ENCODE measurements around the gene MTHFD1. TPM values are rescaled to one million over a fixed set of nuclear protein-coding genes. Genes with fewer than 3 reads are reported as not detected.

MTHFD1 gene
- total and polyA plus RNA-seq, 2 donors from 2014 or later: 73.0 to 76.1 TPM

DNA sequence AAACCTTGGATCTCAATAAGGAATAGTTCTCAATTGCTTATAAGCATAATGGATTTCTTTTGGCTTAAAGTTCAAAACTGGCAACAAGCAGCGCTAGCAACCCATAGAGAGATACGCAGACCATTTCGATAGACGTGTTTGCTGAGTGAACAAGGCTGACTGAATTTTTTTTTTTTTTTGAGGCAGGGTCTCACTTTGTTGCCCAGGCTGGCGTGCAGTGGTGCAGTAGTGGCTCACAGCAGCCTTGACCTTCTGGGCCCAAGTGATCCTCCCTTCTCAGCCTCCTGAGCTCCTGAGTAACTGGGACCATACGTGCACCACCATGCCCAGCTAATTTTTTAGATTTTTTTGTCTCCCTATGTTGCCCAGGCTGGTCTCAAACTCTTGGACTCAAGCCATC, 75.7 kb downstream of the MTHFD1 start:
- H3K4me1 ChIP-seq (ENCODE audit: control insufficient read depth in 2 of 3, insufficient read depth in 2 of 3, low read depth in 1 of 3, low read length in 3 of 3): peaks cover 0 to 5% (median 0%) of the 10 kb centered on the region in 3 donors
- no peak overlapping the region for H3K4me3 ChIP-seq (ENCODE audit: low read length in 3 of 3)
- H3K36me3 ChIP-seq (ENCODE audit: control insufficient read depth in 2 of 3, insufficient read depth in 3 of 3, low read length in 3 of 3): peaks cover 0 to 4% (median 0%) of the 10 kb centered on the region in 3 donors
- TF ChIP-seq, protein P1, sequence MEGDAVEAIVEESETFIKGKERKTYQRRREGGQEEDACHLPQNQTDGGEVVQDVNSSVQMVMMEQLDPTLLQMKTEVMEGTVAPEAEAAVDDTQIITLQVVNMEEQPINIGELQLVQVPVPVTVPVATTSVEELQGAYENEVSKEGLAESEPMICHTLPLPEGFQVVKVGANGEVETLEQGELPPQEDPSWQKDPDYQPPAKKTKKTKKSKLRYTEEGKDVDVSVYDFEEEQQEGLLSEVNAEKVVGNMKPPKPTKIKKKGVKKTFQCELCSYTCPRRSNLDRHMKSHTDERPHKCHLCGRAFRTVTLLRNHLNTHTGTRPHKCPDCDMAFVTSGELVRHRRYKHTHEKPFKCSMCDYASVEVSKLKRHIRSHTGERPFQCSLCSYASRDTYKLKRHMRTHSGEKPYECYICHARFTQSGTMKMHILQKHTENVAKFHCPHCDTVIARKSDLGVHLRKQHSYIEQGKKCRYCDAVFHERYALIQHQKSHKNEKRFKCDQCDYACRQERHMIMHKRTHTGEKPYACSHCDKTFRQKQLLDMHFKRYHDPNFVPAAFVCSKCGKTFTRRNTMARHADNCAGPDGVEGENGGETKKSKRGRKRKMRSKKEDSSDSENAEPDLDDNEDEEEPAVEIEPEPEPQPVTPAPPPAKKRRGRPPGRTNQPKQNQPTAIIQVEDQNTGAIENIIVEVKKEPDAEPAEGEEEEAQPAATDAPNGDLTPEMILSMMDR (IDR thresholded peaks at IDR 0.05; ENCODE audit: borderline replicate concordance, extremely low read depth, insufficient read depth): no peak
- H3K9ac ChIP-seq (ENCODE audit: low read length in 3 of 3): no peak overlapping the region
- H3K27me3 ChIP-seq (ENCODE audit: control insufficient read depth, insufficient read depth, low read length): no peaks in the 10 kb centered on the region
- H3K27ac ChIP-seq (ENCODE audit: low read depth in 2 of 2, low read length in 2 of 2): no peak overlapping the region
- intact Hi-C loops (cut with DNase I): no loop called here
- no peak for DNase-seq
- FAIRE-seq: no peak
- H3K9me3 ChIP-seq (ENCODE audit: control insufficient read depth in 2 of 3, insufficient read depth in 1 of 3, low read length in 3 of 3): no peaks in the 10 kb centered on the region

GRCh38 chr14:64464651-64465050, 76.5 kb downstream of the MTHFD1 start:
- H3K27ac ChIP-seq (ENCODE audit: low read depth in 2 of 2, low read length in 2 of 2): no peak overlapping the region
- H3K9ac ChIP-seq (ENCODE audit: low read length in 3 of 3): peak overlapping the region in 2 of 3 donors; percentile 23 to 67
- TF ChIP-seq, protein P1 (IDR thresholded peaks at IDR 0.05; ENCODE audit: borderline replicate concordance, extremely low read depth, insufficient read depth): no peak
- no peaks in the 10 kb centered on the region for H3K27me3 ChIP-seq (ENCODE audit: control insufficient read depth, insufficient read depth, low read length)
- peaks cover 0 to under 1% (median 0%) of the 10 kb centered on the region in 3 donors for H3K36me3 ChIP-seq (ENCODE audit: control insufficient read depth in 2 of 3, insufficient read depth in 3 of 3, low read length in 3 of 3)
- intact Hi-C loops (cut with DNase I): no loop called here
- FAIRE-seq (no peak), DNase-seq (peak in 2 of 5 donors; percentile 20 to 41)
- H3K9me3 ChIP-seq (ENCODE audit: control insufficient read depth in 2 of 3, insufficient read depth in 1 of 3, low read length in 3 of 3): no peaks in the 10 kb centered on the region
- peak overlapping the region; percentile 49 to 86 (median 62) for H3K4me3 ChIP-seq (ENCODE audit: low read length in 3 of 3)
- H3K4me1 ChIP-seq (ENCODE audit: control insufficient read depth in 2 of 3, insufficient read depth in 2 of 3, low read depth in 1 of 3, low read length in 3 of 3): peaks cover 0 to 5% (median 0%) of the 10 kb centered on the region in 3 donors

DNA sequence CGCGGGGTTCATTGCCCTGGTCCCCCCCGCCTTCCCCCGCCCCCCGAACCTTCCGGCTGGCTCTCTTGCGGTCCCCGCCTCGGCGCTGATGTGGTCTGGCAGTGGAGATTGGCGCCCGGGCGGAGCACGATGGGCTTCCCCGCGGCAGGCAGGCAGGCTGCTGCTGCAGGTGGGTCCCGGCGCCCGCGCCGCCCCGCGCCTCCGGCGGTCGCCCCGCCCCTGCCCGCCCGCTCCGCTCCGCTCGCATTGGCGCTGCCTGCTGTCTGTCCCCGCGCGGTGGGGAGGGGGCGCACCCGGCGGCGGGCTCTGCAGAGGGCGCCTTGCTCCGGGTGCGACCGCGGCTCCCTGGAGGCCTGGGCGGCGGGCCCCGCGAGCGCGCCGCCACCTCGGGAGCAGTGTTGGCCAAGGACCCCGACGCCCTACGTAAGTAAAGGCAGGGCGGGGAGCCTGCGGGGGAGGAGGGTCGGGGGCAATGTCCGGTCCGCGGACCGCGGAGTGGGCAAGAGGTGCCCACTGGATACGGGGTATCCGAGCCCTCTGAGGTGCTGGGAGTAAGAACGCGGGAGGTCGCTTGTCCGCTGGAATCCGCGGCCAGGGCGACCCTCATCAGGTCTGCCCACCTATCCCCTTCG, 77.2 kb downstream of the MTHFD1 start, which contains the start of gene AKAP5:
AKAP5 (plus strand) TSS at position 309 of the 632 bp plus-strand sequence. CDS start 2,896 bp downstream, outside the sequence.
- FAIRE-seq (no peak), DNase-seq (peak; percentile 80 to 91 (median 86))
- intact Hi-C loops (cut with DNase I): no loop called here
- TF ChIP-seq, protein P1 (IDR thresholded peaks at IDR 0.05; ENCODE audit: borderline replicate concordance, extremely low read depth, insufficient read depth): no peak
- Histone ChIP-seq H3K4me3 (ENCODE audit: low read length in 3 of 3) (peak within 1 kb of the TSS; percentile 62 to 86 (median 78)), H3K9ac (ENCODE audit: low read length in 3 of 3) (peak within 1 kb of the TSS; percentile 21 to 67 (median 37)), H3K27me3 (ENCODE audit: control insufficient read depth, insufficient read depth, low read length) (no peaks in the 10 kb centered on the region), H3K36me3 (ENCODE audit: control insufficient read depth in 2 of 3, insufficient read depth in 3 of 3, low read length in 3 of 3) (no peaks in the 10 kb centered on the region), H3K4me1 (ENCODE audit: control insufficient read depth in 2 of 3, insufficient read depth in 2 of 3, low read depth in 1 of 3, low read length in 3 of 3) (peaks cover 0 to 5% (median 0%) of the 10 kb centered on the region in 3 donors), H3K27ac (ENCODE audit: low read depth in 2 of 2, low read length in 2 of 2) (peak within 1 kb of the TSS in 1 of 2 donors; percentile 47), H3K9me3 (ENCODE audit: control insufficient read depth in 2 of 3, insufficient read depth in 1 of 3, low read length in 3 of 3) (no peaks in the 10 kb centered on the region)
